NT2/D1 (cell line): ENCODE measurements around the gene ABCA3.

ENCODE experiments used
- SUZ12 ChIP-seq: IDR thresholded peaks from 2 replicates; pipeline ENCODE4 v1.6.1; 2011; ENCODE audit not compliant: insufficient read length, insufficient read depth; ENCODE audit errors: extremely low read depth
- YY1 ChIP-seq: IDR thresholded peaks from 2 replicates; pipeline ENCODE4 v1.6.1; 2011; ENCODE audit not compliant: insufficient read length, insufficient read depth
- ZNF274 ChIP-seq: IDR thresholded peaks from 2 replicates; pipeline ENCODE4 v1.6.1; 2011; ENCODE audit warnings: mild to moderate bottlenecking, low read depth, low read length

DNA sequence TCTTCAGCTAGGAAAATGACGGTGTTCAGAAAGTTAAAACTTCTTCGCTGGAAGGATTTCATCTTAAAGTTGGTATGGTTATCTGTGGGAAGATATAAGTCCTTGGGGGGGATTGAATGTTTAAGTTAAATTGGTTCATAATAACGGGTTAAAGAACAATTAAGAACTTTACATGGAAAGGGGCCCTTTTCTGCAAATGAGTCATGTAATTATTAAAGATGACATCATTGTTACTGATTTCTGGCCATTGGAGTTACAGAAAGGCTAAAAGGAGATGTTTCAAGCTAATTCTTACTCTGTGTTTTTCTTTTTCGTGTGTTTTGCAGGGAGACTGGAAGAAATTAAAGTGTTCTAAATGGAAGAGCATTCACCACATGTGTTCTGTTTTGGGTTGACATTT is 20.6 kb upstream of the ABCA3 start:
- TF ChIP-seq ZNF274, result no peak
- TF ChIP-seq SUZ12, result no peak
- no peak for TF ChIP-seq YY1
